SIG-M5 treated with dmso at 0.1 percent for 504 hours (cell line): ENCODE data around the gene PXN.

Experiments used
- DNase-seq: peaks from one replicate; lab custom pipeline; 2025; ENCODE audit not compliant: unreplicated experiment; lab: John Stamatoyannopoulos, UW

PXN gene

GRCh38 chr12:120265473-120266179 is at the start of gene PXN:
Gene PXN (minus strand): TSS chr12:120265730. CDS start chr12:120265629, 101 bp downstream.
- peak; percentile 69 for DNase-seq

- peak; percentile 15 for DNase-seq
These were observed 48.7 kb upstream of the PXN start for GRCh38 chr12:120314220-120314619.

- DNase-seq = peak; percentile 96
These were observed 36.7 kb upstream of the PXN start, which contains the start of gene SIRT4 for GRCh38 chr12:120301962-120302815. Gene SIRT4 (plus strand): TSS chr12:120302321. CDS start chr12:120303562, 1,241 bp downstream.

GRCh38 chr12:120292661-120293531 is 27.4 kb upstream of the PXN start, which contains the start of gene RNU4-1:
Gene RNU4-1 (minus strand): TSS chr12:120293237.
- peak; percentile 97 for DNase-seq

GRCh38 chr12:120292411-120292660 is 26.8 kb upstream of the PXN start:
- no peak for DNase-seq

GRCh38 chr12:120290609-120291305 is 25.2 kb upstream of the PXN start:
- peak; percentile 64 for DNase-seq

- no peak for DNase-seq
These were observed 22.0 kb upstream of the PXN start for GRCh38 chr12:120287491-120287890.

- DNase-seq = no peak
These were observed 21.4 kb upstream of the PXN start for GRCh38 chr12:120286768-120287490.

GRCh38 chr12:120284381-120284780 is 18.9 kb upstream of the PXN start:
- no peak for DNase-seq

- DNase-seq = no peak
These were observed 17.8 kb upstream of the PXN start for GRCh38 chr12:120283318-120283717.

- no peak for DNase-seq
These were observed 12.9 kb upstream of the PXN start for GRCh38 chr12:120278137-120279069.

GRCh38 chr12:120276734-120277133 is 11.2 kb upstream of the PXN start:
- DNase-seq = no peak

- no peak for DNase-seq
These were observed 2.2 kb upstream of the PXN start for GRCh38 chr12:120267736-120268135.

GRCh38 chr12:120266180-120266870 is 795 bp upstream of the PXN start:
- no peak for DNase-seq

GRCh38 chr12:120264904-120265472 is 542 bp downstream of the PXN start:
- DNase-seq = no peak

- no peak for DNase-seq
These were observed 1.2 kb downstream of the PXN start for GRCh38 chr12:120264086-120264903.

GRCh38 chr12:120263748-120264085 is 1.8 kb downstream of the PXN start:
- no peak for DNase-seq
